Smooth muscle cell of the coronary artery (primary cell): ENCODE measurements around the gene OR8D4. TPM values are rescaled to one million over a fixed set of nuclear protein-coding genes. Genes with fewer than 3 reads are reported as not detected.

ENCODE experiments used
- total RNA-seq: library from RNA; depleted of rRNA; stranded (reverse); fragments of >200 nt; gene quantifications from 2 replicates; pipeline ENCODE4 v1.2.3, GENCODE V29; 2014; ENCODE audit warnings: low replicate concordance

OR8D4 gene
- total RNA-seq, result not detected in 2 replicates

GRCh38 chr11:123901867-123902266 is at the start of gene OR8D4:
Gene OR8D4, plus strand, starts transcription at chr11:123902167. Its CDS starts 4,265 bp downstream, at chr11:123906432.

GRCh38 chr11:123885570-123885969 is 16.4 kb upstream of the OR8D4 start, which contains the start of gene TMEM225:
Gene TMEM225, minus strand, starts transcription at chr11:123885670. Its CDS starts 245 bp downstream, at chr11:123885425.

GRCh38 chr11:123939317-123939716 is 37.4 kb downstream of the OR8D4 start, which contains the start of gene OR4D5:
Gene OR4D5, plus strand, starts transcription at chr11:123939617. Its CDS starts 0 bp downstream, at chr11:123939617.

GRCh38 chr11:123943738-123944137 is 41.8 kb downstream of the OR8D4 start, which contains the start of gene OR6T1:
Gene OR6T1, minus strand, starts transcription at chr11:123943838. Its CDS starts 0 bp downstream, at chr11:123943838.

Other genes with a start within 250 kb of the OR8D4 start
- gene SCN3B, start 247.5 kb upstream of the OR8D4 start, total RNA-seq, result under 0.01 TPM in 1 of 2 replicates, not detected in the other
- 4.6 and 6.2 TPM in 2 replicates for gene ZNF202, start 160.5 kb upstream of the OR8D4 start, total RNA-seq
- gene OR6X1, start 147.6 kb upstream of the OR8D4 start, total RNA-seq, result not detected in 2 replicates
- not detected in 2 replicates for gene OR6M1, start 95.8 kb upstream of the OR8D4 start, total RNA-seq
- not detected in 2 replicates for gene TMEM225, start 16.5 kb upstream of the OR8D4 start, total RNA-seq
- gene OR4D5, start 37.5 kb downstream of the OR8D4 start, total RNA-seq, result not detected in 2 replicates
- gene OR6T1, start 41.7 kb downstream of the OR8D4 start, total RNA-seq, result not detected in 2 replicates
- gene OR10S1, start 75.6 kb downstream of the OR8D4 start, total RNA-seq, result not detected in 2 replicates
- gene OR10G6, start 93.0 kb downstream of the OR8D4 start, total RNA-seq, result not detected in 2 replicates
- not detected in 2 replicates for gene OR10G4, start 110.8 kb downstream of the OR8D4 start, total RNA-seq
- not detected in 2 replicates for gene OR10G9, start 120.8 kb downstream of the OR8D4 start, total RNA-seq
- gene OR10G8, start 124.6 kb downstream of the OR8D4 start, total RNA-seq, result not detected in 2 replicates
- not detected in 2 replicates for gene OR10G7, start 139.2 kb downstream of the OR8D4 start, total RNA-seq
- 11.4 and 18.1 TPM in 2 replicates for gene VWA5A, start 213.3 kb downstream of the OR8D4 start, total RNA-seq